ENCODE results near the gene CCNT2.
"Not testable (repeated sequence)": the region's sequence is repeated elsewhere in the genome, so short reads cannot be mapped to it uniquely, and the experiment has no call there.

CCNT2 gene

GRCh38 chr2:134919341-134920210, 954 bp downstream of the CCNT2 start:
- DNase-seq = peak in 4 of 6 experiments; percentile 25 to 56 (median 28)

DNA sequence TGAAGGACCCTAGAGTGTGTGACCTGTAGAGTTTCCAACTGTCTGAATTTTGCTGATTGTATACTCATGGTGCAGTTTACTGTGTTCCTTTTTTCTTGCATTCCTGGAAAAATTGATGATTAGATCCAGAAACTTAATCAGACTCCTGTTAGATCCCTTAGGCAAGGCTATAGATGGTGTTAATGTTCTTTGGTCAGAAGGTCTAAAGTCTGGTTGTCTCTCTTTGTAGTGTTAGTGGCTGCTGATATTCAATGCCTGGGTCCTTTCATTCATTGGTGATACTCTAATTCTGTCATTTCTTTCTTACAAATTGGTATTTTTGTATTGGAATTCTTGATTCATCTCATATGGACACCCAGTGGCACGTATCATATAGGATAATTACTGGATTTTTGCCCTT, 6.3 kb downstream of the CCNT2 start:
- no peak for DNase-seq

- DNase-seq = no peak
Observed at GRCh38 chr2:134926231-134926931, 7.8 kb downstream of the CCNT2 start.

DNA sequence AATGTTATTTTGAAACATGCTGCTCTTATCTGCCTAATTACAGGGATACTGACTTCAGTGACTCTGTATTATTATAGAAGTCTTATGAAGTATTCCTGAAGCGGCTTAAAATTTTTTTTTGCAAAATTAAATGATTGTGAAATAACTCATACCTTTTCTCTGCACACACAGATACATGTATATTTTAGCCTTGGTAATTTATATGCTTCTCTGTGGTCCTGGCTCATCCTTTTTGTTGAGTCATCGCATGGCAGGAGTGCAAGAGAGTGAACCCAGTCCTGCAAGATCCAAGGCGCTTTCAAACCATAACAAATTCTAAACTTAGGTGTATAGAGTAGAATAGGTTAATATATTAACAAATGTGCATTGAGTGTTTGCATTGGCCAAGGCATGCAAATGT, 8.6 kb downstream of the CCNT2 start:
- no peak for DNase-seq

- DNase-seq = no peak
Observed at GRCh38 chr2:134932864-134933526, 14.4 kb downstream of the CCNT2 start.

GRCh38 chr2:134933732-134934131, 15.1 kb downstream of the CCNT2 start:
- DNase-seq = no peak

GRCh38 chr2:134934150-134934549, 15.5 kb downstream of the CCNT2 start:
- no peak for DNase-seq

DNA sequence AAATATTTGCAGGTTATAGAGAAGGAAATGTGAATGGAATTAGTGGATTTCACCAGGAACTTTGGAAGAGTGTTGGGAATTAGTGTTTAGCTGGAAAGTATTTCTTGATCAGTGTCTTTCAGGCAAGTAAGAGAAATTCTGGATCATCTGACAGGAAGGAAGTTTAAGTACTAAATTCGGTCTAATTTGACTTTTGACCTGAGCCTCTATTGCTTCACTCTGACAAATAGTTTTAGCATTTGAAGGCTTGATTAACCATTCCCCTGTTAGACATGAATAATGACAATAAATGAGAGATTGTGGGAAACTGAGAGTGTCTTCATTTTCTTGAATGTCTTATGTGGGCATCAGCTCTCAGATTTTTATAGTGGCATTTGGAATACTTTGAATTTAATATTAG, 16.0 kb downstream of the CCNT2 start:
- no peak for DNase-seq

- DNase-seq = no peak
Observed at GRCh38 chr2:134936691-134937090, 18.1 kb downstream of the CCNT2 start.

DNA sequence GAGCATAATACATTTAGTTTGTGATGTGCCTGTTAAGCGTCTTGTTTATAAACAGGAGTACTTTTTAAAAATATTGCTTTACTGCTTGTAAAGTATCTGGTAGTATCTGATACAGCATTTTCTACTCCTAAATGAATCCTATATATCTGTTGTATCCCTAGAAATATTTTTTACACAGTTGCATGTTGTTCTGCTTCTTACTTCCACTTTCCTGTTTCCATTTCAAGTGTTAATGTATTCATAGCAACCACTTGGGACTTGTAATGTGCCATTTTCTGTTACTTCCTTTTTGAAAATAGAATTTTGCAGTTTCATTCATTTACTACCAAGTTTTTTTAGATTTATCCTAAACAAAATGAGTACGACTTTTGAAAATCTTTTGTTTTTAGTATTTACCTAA, 24.9 kb downstream of the CCNT2 start:
- no peak for DNase-seq

- no peak for DNase-seq
Observed at GRCh38 chr2:134944975-134945374, 26.4 kb downstream of the CCNT2 start.

DNA sequence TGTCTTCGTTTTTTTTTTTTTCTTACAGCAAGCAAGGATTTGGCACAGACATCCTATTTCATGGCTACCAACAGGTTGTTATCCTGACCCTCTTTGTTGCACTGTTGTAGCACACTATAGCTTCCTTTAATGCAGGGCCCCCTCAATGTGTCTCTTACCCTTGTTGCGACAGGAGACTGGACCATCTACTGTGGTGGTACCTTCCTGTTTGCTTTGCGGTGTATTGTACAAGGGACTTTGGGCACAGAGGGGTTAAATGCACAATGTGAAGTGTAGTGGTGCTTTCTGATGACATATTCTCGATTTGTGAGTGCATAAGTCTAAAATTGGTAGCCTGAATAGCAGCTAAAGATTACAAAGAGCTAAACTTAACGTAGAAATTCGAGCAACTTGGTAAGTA, 27.5 kb downstream of the CCNT2 start:
- no peak for DNase-seq

DNA sequence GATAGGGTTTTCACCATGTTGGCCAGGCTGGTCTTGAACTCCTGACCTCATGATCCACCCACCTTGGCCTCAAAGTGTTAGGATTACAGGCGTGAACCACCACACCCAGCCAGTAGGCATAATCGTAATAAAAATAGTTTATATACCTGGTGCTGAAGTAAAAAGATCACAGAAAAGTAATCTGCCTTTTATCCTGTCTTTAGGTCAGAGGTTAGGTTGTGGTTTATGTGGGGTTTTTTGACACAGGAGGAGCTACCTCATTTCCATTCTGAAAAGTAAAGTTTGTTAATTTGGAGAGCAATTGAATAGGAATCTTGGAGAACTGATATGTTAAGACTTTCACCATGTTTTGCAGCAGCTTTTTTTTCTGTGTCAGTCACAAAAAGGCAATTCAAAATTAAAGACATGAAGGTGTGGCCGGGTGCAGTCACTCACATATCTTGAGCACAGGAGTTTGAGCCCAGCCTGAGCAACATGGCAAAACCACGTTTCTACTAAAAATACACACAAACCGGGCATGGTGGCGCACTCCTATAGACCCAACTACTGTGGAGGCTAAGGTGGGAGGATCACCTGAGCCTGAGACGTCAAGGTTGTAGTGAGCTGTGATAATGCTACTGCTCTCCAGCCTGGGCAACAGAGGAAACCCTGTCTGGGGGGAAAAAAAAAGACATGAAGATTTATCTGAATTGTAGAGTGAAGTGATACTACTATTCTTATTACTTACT, 31.5 kb downstream of the CCNT2 start:
- no peak for DNase-seq

GRCh38 chr2:134950886-134951285, 32.3 kb downstream of the CCNT2 start:
- no peak for DNase-seq

GRCh38 chr2:134952608-134953007, 34.0 kb downstream of the CCNT2 start:
- DNase-seq = no peak

DNA sequence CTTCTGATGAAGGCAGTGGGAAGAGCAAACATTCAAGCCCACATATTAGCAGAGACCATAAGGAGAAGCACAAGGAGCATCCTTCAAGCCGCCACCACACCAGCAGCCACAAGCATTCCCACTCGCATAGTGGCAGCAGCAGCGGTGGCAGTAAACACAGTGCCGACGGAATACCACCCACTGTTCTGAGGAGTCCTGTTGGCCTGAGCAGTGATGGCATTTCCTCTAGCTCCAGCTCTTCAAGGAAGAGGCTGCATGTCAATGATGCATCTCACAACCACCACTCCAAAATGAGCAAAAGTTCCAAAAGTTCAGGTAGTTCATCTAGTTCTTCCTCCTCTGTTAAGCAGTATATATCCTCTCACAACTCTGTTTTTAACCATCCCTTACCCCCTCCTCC, 35.4 kb downstream of the CCNT2 start:
- DNase-seq = no peak

- DNase-seq = no peak
Observed at GRCh38 chr2:134955744-134956143, 37.1 kb downstream of the CCNT2 start.

GRCh38 chr2:134957477-134957876, 38.9 kb downstream of the CCNT2 start:
- DNase-seq = no peak

- not testable (repeated sequence) for DNase-seq
Observed at GRCh38 chr2:134967166-134967565, 48.5 kb downstream of the CCNT2 start.

DNA sequence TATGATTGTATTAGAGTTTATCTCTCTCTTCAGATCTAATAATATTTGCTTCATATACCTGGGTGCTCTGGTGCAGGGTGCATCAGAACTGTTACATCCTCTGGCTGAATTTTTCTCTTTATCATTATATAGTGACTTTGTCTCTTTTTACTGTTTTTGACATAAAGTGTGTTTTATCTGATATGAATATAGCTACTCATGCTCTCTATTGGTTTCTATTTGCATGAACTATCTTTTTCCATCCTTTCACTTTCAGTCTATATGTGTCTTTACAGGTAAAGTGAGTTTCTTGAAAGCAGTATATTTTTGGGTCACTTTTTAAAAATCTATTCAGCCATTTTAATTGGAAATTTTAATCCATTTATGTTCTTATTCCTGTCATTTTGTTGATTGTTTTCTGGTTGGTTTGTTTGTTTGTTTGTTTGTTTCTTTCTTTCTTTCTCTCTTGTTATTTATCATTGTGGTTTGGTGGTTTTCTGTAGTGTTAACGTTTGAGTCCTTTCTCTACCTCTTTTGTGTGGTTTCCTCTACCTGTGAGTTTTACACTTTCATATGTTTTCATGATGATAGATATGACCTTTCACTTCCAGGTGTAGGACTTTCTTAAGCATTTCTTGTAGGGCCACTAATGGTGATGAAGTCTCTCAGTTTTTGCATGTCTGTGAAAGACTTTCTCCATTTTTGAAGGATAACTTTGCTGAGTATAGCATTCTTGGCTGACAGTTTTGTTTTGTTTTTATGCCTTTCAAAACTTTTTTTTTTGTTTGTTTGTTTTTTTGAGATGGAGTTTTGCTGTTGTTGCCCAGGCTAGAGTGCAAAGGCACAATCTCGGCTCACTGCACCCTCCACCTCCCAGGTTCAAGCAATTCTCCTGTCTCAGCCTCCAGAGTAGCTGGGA, 54.9 kb downstream of the CCNT2 start:
- no peak for DNase-seq

GRCh38 chr2:134975281-134976009, 56.8 kb downstream of the CCNT2 start:
- DNase-seq = no peak
